RWPE2 (cell line): Measurements from ENCODE around the gene GMDS.

Source experiments
- ATAC-seq: fragments of 200-7000 bp; cut with Tn5 transposase; 3 replicates; pipeline ENCODE4 v1.9.1; 2021; ENCODE audit warnings: low read depth
- DNase-seq: peaks from one replicate; pipeline ENCODE4 v3.0.0-alpha.2; 2020; ENCODE audit warnings: low spot score
- H3K27ac ChIP-seq: fragments of 450-650 bp; 2 replicates; pipeline ENCODE4 v1.5.1; 2017; ENCODE audit warnings: mild to moderate bottlenecking; ENCODE audit not compliant: poor library complexity, severe bottlenecking
- H3K27me3 ChIP-seq: fragments of 250-450 bp; sonication (Bioruptor Pico); 2 replicates; pipeline ENCODE4 v1.5.1; 2021; ENCODE audit warnings: mild to moderate bottlenecking, moderate library complexity; ENCODE audit not compliant: insufficient read depth, poor library complexity, severe bottlenecking
- H3K36me3 ChIP-seq: fragments of 250-450 bp; sonication (Bioruptor Pico); 2 replicates; pipeline ENCODE4 v1.5.1; 2020; ENCODE audit warnings: low read depth, mild to moderate bottlenecking, moderate library complexity
- H3K4me1 ChIP-seq: fragments of 250-450 bp; sonication (Bioruptor Pico); 2 replicates; pipeline ENCODE4 v1.5.1; 2021; ENCODE audit warnings: mild to moderate bottlenecking, moderate library complexity; ENCODE audit not compliant: insufficient read depth, poor library complexity, severe bottlenecking
- H3K4me3 ChIP-seq: fragments of 250-450 bp; sonication (Bioruptor Pico); 2 replicates; pipeline ENCODE4 v1.5.1; 2021; ENCODE audit warnings: mild to moderate bottlenecking, moderate library complexity; ENCODE audit not compliant: severe bottlenecking
- H3K9me3 ChIP-seq: fragments of 250-450 bp; sonication (Bioruptor Pico); 2 replicates; pipeline ENCODE4 v1.5.1; 2021; ENCODE audit warnings: mild to moderate bottlenecking, moderate library complexity; ENCODE audit not compliant: severe bottlenecking
- TF ChIP-seq, protein P1 (sequence below): fragments of 450-650 bp; IDR thresholded peaks from one replicate; pipeline ENCODE4 v1.5.1; 2017; ENCODE audit warnings: mild to moderate bottlenecking, moderate library complexity; ENCODE audit not compliant: poor library complexity, severe bottlenecking

GMDS gene

GRCh38 chr6:1815827-1816452, 429.5 kb downstream of the GMDS start:
- H3K27ac ChIP-seq = no peak overlapping the region
- H3K36me3 ChIP-seq = no peaks in the 10 kb centered on the region
- no peak overlapping the region for H3K4me3 ChIP-seq
- H3K4me1 ChIP-seq = peaks cover 6% of the 10 kb centered on the region
- DNase-seq (no peak), ATAC-seq (no peak)
- H3K9me3 ChIP-seq = no peaks in the 10 kb centered on the region
- H3K27me3 ChIP-seq = no peaks in the 10 kb centered on the region
- TF ChIP-seq, protein P1, sequence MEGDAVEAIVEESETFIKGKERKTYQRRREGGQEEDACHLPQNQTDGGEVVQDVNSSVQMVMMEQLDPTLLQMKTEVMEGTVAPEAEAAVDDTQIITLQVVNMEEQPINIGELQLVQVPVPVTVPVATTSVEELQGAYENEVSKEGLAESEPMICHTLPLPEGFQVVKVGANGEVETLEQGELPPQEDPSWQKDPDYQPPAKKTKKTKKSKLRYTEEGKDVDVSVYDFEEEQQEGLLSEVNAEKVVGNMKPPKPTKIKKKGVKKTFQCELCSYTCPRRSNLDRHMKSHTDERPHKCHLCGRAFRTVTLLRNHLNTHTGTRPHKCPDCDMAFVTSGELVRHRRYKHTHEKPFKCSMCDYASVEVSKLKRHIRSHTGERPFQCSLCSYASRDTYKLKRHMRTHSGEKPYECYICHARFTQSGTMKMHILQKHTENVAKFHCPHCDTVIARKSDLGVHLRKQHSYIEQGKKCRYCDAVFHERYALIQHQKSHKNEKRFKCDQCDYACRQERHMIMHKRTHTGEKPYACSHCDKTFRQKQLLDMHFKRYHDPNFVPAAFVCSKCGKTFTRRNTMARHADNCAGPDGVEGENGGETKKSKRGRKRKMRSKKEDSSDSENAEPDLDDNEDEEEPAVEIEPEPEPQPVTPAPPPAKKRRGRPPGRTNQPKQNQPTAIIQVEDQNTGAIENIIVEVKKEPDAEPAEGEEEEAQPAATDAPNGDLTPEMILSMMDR = no peak

- ATAC-seq (no peak), DNase-seq (no peak)
- Histone ChIP-seq H3K27ac (no peak overlapping the region), H3K36me3 (no peaks in the 10 kb centered on the region), H3K4me1 (no peaks in the 10 kb centered on the region), H3K27me3 (no peaks in the 10 kb centered on the region), H3K9me3 (no peaks in the 10 kb centered on the region), H3K4me3 (no peak overlapping the region)
- TF ChIP-seq, protein P1 = no peak
Observed at GRCh38 chr6:1814279-1814678, 431.1 kb downstream of the GMDS start.

DNA sequence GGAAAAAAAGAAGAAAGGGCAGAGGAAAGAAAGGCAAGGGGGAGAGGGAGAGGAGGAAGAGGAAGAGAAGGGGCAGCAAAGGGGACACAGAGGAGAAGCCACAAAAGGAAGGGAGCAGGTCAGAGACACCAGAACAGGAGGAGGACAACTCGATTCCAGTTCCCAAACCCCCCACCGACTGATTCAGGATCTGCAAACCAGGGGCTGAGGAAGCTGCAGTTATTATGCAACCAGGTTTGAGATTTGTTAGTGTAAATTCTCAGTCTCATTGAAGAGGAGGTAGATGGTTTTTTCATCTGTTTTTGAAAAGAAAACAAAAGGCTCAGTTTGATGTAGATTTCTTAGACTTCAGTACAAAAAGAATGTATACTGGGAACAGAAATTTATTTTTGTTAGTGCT, 432.9 kb downstream of the GMDS start:
- DNase-seq (no peak), ATAC-seq (no peak)
- Histone ChIP-seq H3K4me3 (no peak overlapping the region), H3K27me3 (no peaks in the 10 kb centered on the region), H3K36me3 (no peaks in the 10 kb centered on the region), H3K27ac (no peak overlapping the region), H3K4me1 (no peaks in the 10 kb centered on the region), H3K9me3 (no peaks in the 10 kb centered on the region)
- TF ChIP-seq, protein P1 = no peak

- H3K9me3 ChIP-seq = no peaks in the 10 kb centered on the region
- DNase-seq (no peak), ATAC-seq (no peak)
- no peaks in the 10 kb centered on the region for H3K4me1 ChIP-seq
- no peaks in the 10 kb centered on the region for H3K36me3 ChIP-seq
- no peak overlapping the region for H3K27ac ChIP-seq
- no peak overlapping the region for H3K4me3 ChIP-seq
- TF ChIP-seq, protein P1 = no peak
- no peaks in the 10 kb centered on the region for H3K27me3 ChIP-seq
Observed at GRCh38 chr6:1812034-1812433, 433.4 kb downstream of the GMDS start.

DNA sequence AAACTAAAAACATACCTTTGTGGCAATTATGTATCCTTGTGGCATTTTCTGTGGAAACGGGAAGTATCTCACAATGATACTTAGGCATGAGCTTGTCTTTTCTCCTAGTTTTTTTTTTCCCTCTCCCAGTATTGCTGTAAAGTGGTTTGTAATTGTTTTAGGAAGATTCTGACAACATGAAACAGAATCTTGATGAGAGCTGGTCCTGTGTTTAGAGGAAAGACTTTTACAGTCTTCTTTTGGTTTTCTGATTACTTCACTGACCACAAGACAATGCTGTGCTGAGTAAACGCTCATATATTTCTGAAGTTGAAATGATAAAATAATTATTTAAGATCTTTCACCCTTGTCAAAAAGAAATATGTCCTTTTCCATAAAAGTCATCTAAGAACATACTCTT, 434.5 kb downstream of the GMDS start:
- ATAC-seq = no peak
- H3K4me1 ChIP-seq = no peaks in the 10 kb centered on the region
- DNase-seq = no peak
- no peak overlapping the region for H3K27ac ChIP-seq
- no peak overlapping the region for H3K4me3 ChIP-seq
- no peaks in the 10 kb centered on the region for H3K9me3 ChIP-seq
- TF ChIP-seq, protein P1 = no peak
- no peaks in the 10 kb centered on the region for H3K27me3 ChIP-seq
- H3K36me3 ChIP-seq = no peaks in the 10 kb centered on the region
